Nephron (organoid): Measurements from ENCODE around the gene INO80D.
"Not testable (repeated sequence)": the region's sequence is repeated elsewhere in the genome, so short reads cannot be mapped to it uniquely, and the experiment has no call there.

Experiments used
- H3K27ac Mint-ChIP-seq, 3 experiments: 2 replicates each; pipeline ENCODE4 v1.8.0; 2020; ENCODE audit warnings: mixed read lengths in 3 of 3, mild to moderate bottlenecking in 2 of 3, moderate library complexity in 1 of 3
- H3K27me3 Mint-ChIP-seq: 2 replicates; pipeline ENCODE4 v1.8.0; 2021; ENCODE audit warnings: low read depth, mild to moderate bottlenecking, moderate library complexity, mixed read lengths
- H3K36me3 Mint-ChIP-seq: 2 replicates; pipeline ENCODE4 v1.8.0; 2020; ENCODE audit warnings: low read depth, mixed read lengths
- H3K4me1 Mint-ChIP-seq: 2 replicates; pipeline ENCODE4 v1.8.0; 2020; ENCODE audit warnings: mixed read lengths
- H3K4me3 Mint-ChIP-seq, 3 experiments: 2 replicates each; pipeline ENCODE4 v1.8.0; 2020; ENCODE audit warnings: mild to moderate bottlenecking in 3 of 3, mixed read lengths in 3 of 3, moderate library complexity in 2 of 3
- H3K9me3 Mint-ChIP-seq: 2 replicates; pipeline ENCODE4 v1.8.0; 2020; ENCODE audit warnings: mixed read lengths
- CTCF ChIP-seq, 3 experiments: fragments of 200-600 bp; sonication (generic); IDR thresholded peaks; one replicate each; pipeline ENCODE4 v1.5.0; 2021; ENCODE audit warnings: antibody characterized with exemption in 3 of 3; ENCODE audit not compliant: unreplicated experiment in 3 of 3

Gene INO80D

GRCh38 chr2:206031162-206031784 lies 54.7 kb downstream of the INO80D start:
- no peak for TF ChIP-seq CTCF (IDR thresholded peaks at IDR 0.05; ENCODE audit: unreplicated experiment in 3 of 3)
- no peaks in the 10 kb centered on the region for H3K27me3 Mint-ChIP-seq
- no peak overlapping the region for H3K27ac Mint-ChIP-seq
- peaks cover 49% of the 10 kb centered on the region for H3K9me3 Mint-ChIP-seq
- peaks cover 78% of the 10 kb centered on the region for H3K36me3 Mint-ChIP-seq
- H3K4me1 Mint-ChIP-seq = no peaks in the 10 kb centered on the region
- no peak overlapping the region for H3K4me3 Mint-ChIP-seq

DNA sequence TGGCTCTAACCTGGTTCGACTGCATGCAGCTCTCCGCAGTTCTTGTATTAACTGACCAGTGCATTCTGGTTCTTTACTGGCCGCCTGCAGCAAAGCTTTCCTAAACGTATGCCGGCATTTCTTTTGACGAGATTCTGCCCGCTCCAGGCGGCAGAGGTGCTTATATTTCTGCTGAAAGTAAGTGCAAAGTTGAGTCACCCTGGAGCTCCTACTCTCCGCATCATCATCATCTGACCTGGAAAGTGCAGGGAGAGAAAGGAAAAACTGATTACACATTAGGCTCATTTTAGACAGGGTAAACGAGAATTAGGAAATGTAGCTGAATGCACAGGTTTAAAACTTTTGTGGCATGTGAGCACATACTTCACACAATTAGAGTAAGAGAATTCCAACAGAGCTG lies 57.9 kb downstream of the INO80D start:
- H3K4me1 Mint-ChIP-seq = no peaks in the 10 kb centered on the region
- no peak overlapping the region for H3K27ac Mint-ChIP-seq
- peaks cover 23% of the 10 kb centered on the region for H3K9me3 Mint-ChIP-seq
- H3K27me3 Mint-ChIP-seq = no peaks in the 10 kb centered on the region
- no peak overlapping the region for H3K4me3 Mint-ChIP-seq
- H3K36me3 Mint-ChIP-seq = peaks cover 55% of the 10 kb centered on the region
- TF ChIP-seq CTCF (IDR thresholded peaks at IDR 0.05; ENCODE audit: unreplicated experiment in 3 of 3) = no peak

GRCh38 chr2:206023183-206023582 lies 62.8 kb downstream of the INO80D start:
- no peaks in the 10 kb centered on the region for H3K4me1 Mint-ChIP-seq
- H3K4me3 Mint-ChIP-seq = no peak overlapping the region
- no peak for TF ChIP-seq CTCF (IDR thresholded peaks at IDR 0.05; ENCODE audit: unreplicated experiment in 3 of 3)
- no peak overlapping the region for H3K27ac Mint-ChIP-seq
- no peaks in the 10 kb centered on the region for H3K27me3 Mint-ChIP-seq
- H3K36me3 Mint-ChIP-seq = peaks cover 25% of the 10 kb centered on the region
- no peaks in the 10 kb centered on the region for H3K9me3 Mint-ChIP-seq

- H3K36me3 Mint-ChIP-seq = peaks cover 48% of the 10 kb centered on the region
- H3K9me3 Mint-ChIP-seq = peaks cover 13% of the 10 kb centered on the region
- no peak overlapping the region for H3K4me3 Mint-ChIP-seq
- no peaks in the 10 kb centered on the region for H3K4me1 Mint-ChIP-seq
- H3K27ac Mint-ChIP-seq = no peak overlapping the region
- no peak for TF ChIP-seq CTCF (IDR thresholded peaks at IDR 0.05; ENCODE audit: unreplicated experiment in 3 of 3)
- no peaks in the 10 kb centered on the region for H3K27me3 Mint-ChIP-seq
Measured at GRCh38 chr2:206020171-206020570, 65.8 kb downstream of the INO80D start.

GRCh38 chr2:206015746-206016145 lies 70.2 kb downstream of the INO80D start:
- H3K27me3 Mint-ChIP-seq, H3K4me3 Mint-ChIP-seq, H3K27ac Mint-ChIP-seq, H3K4me1 Mint-ChIP-seq: not testable (repeated sequence)
- peaks cover 79% of the 10 kb centered on the region for H3K36me3 Mint-ChIP-seq
- H3K9me3 Mint-ChIP-seq = peaks cover 19% of the 10 kb centered on the region

DNA sequence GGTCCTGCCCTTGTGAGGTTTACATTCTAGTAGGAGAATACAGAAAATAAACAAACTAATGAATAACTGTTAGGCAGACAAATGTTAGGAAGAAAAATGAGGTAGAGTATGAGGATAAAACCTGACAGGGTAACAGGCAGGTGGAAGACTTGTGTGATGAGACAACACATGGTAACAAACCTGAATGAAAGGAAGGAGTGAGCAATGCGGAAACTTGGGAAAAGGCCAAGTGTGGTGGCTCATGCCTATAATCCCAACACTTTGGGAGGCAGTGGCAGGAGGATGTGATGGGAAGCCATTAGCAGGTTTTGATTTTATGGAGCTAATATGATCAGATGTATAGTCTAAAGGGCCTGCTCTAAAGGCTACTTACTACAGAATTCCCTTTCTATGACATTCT lies 74.2 kb downstream of the INO80D start:
- Mint-ChIP-seq H3K4me3 (no peak overlapping the region), H3K27me3 (no peaks in the 10 kb centered on the region), H3K36me3 (peaks cover 77% of the 10 kb centered on the region), H3K4me1 (no peaks in the 10 kb centered on the region), H3K27ac (no peak overlapping the region), H3K9me3 (peaks cover 16% of the 10 kb centered on the region)
- TF ChIP-seq CTCF (IDR thresholded peaks at IDR 0.05; ENCODE audit: unreplicated experiment in 3 of 3) = no peak
